AG20443 (cell line): ENCODE data around the gene OPRD1.

Experiments
- DNase-seq: peaks from one replicate; pipeline ENCODE4 v3.0.0; 2012; ENCODE audit warnings: low spot score, mixed read lengths

The OPRD1 gene

GRCh38 chr1:28885472-28885877, 73.5 kb downstream of the OPRD1 start:
- DNase-seq: no peak

- no peak for DNase-seq
Measured at GRCh38 chr1:28885977-28886730, 74.2 kb downstream of the OPRD1 start.

GRCh38 chr1:28886731-28887418, 74.9 kb downstream of the OPRD1 start:
- peak; percentile 96 for DNase-seq

GRCh38 chr1:28887419-28887834, 75.5 kb downstream of the OPRD1 start:
- DNase-seq: peak; percentile 50

- DNase-seq: no peak
Measured at GRCh38 chr1:28887835-28888682, 76.1 kb downstream of the OPRD1 start.

GRCh38 chr1:28888915-28889314, 76.9 kb downstream of the OPRD1 start:
- no peak for DNase-seq

GRCh38 chr1:28889357-28889756, 77.4 kb downstream of the OPRD1 start:
- DNase-seq: no peak

GRCh38 chr1:28890435-28890834, 78.5 kb downstream of the OPRD1 start:
- no peak for DNase-seq

- no peak for DNase-seq
Measured at GRCh38 chr1:28890836-28891235, 78.9 kb downstream of the OPRD1 start.

- DNase-seq: no peak
Measured at GRCh38 chr1:28891256-28891655, 79.3 kb downstream of the OPRD1 start.

- peak; percentile 87 for DNase-seq
Measured at GRCh38 chr1:28893403-28894102, 81.6 kb downstream of the OPRD1 start.

- no peak for DNase-seq
Measured at GRCh38 chr1:28894785-28895184, 82.8 kb downstream of the OPRD1 start.

GRCh38 chr1:28895896-28896608, 84.1 kb downstream of the OPRD1 start:
- peak; percentile 45 for DNase-seq

GRCh38 chr1:28896609-28896986, 84.6 kb downstream of the OPRD1 start:
- no peak for DNase-seq

- no peak for DNase-seq
Measured at GRCh38 chr1:28897789-28898188, 85.8 kb downstream of the OPRD1 start.

- no peak for DNase-seq
Measured at GRCh38 chr1:28898405-28898881, 86.5 kb downstream of the OPRD1 start.

- no peak for DNase-seq
Measured at GRCh38 chr1:28899267-28899666, 87.3 kb downstream of the OPRD1 start.

GRCh38 chr1:28900562-28900961, 88.6 kb downstream of the OPRD1 start:
- DNase-seq: no peak

- no peak for DNase-seq
Measured at GRCh38 chr1:28902738-28903137, 90.8 kb downstream of the OPRD1 start.

- DNase-seq: no peak
Measured at GRCh38 chr1:28905921-28906666, 94.1 kb downstream of the OPRD1 start.

GRCh38 chr1:28909198-28909597, 97.2 kb downstream of the OPRD1 start:
- no peak for DNase-seq
